Breast epithelium (tissue), 4 donors: Measurements from ENCODE around the gene ZNRD2. TPM values are rescaled to one million over a fixed set of nuclear protein-coding genes. Genes with fewer than 3 reads are reported as not detected.

ENCODE experiments used
- DNase-seq, 2 donors: peaks; one replicate each; pipeline ENCODE4 v3.0.0-alpha.2; 2019; ENCODE audit warnings: low spot score in 2 of 2
- H3K27ac ChIP-seq, 2 donors: fragments of 200-600 bp; sonication (generic) in 1 of 2; one replicate each; pipeline ENCODE4 v1.5.1; 2016 to 2019; ENCODE audit warnings: mild to moderate bottlenecking in 1 of 2
- H3K27me3 ChIP-seq, 2 donors: fragments of 200-600 bp; sonication (generic) in 1 of 2; one replicate each; pipeline versions ENCODE4 v1.5.1 to v1.6.0; 2017 to 2019; ENCODE audit warnings: control low read depth in 1 of 2, mild to moderate bottlenecking in 1 of 2
- H3K36me3 ChIP-seq: fragments of 200-600 bp; one replicate; pipeline ENCODE4 v1.5.1; 2019
- H3K4me1 ChIP-seq, 2 donors: fragments of 200-600 bp; sonication (generic); one replicate each; pipeline ENCODE4 v1.5.1; 2016 to 2019; ENCODE audit warnings: control low read depth in 1 of 2
- H3K4me3 ChIP-seq, 3 donors: fragments of 200-600 bp; sonication (generic); 1 replicate in 2 of 3; 2 replicates in 1 of 3; pipeline ENCODE4 v1.5.1; 2016 to 2019; ENCODE audit warnings: mild to moderate bottlenecking in 3 of 3, moderate library complexity in 2 of 3
- H3K9me3 ChIP-seq, 2 donors: fragments of 200-600 bp; sonication (generic) in 1 of 2; one replicate each; pipeline ENCODE4 v1.5.1; 2016 to 2019; ENCODE audit warnings: control low read depth in 1 of 2
- CTCF ChIP-seq, 3 donors: fragments of 450-650 bp; IDR thresholded peaks; one replicate each; pipeline ENCODE4 v1.5.1; 2016 to 2017; ENCODE audit warnings: antibody characterized with exemption in 3 of 3, mild to moderate bottlenecking in 3 of 3, moderate library complexity in 3 of 3
- POLR2A ChIP-seq: fragments of 450-650 bp; IDR thresholded peaks from one replicate; pipeline ENCODE4 v1.6.1; 2016; ENCODE audit warnings: antibody characterized with exemption, mild to moderate bottlenecking, moderate library complexity
- POLR2AphosphoS5 ChIP-seq, 3 donors: sonication (generic); formaldehyde crosslinking; IDR thresholded peaks; one replicate each; pipeline ENCODE4 v1.6.1; 2017; ENCODE audit warnings: antibody characterized with exemption in 3 of 3
- intact Hi-C: fragments of 100-400 bp; cut with DNase I; formaldehyde crosslinking; loops from one replicate; pipeline ENCODE4 v1.15.1; 2023; ENCODE audit warnings: low total_unique reads
- total RNA-seq, 3 donors: library from RNA; depleted of rRNA; stranded (reverse); fragments of >200 nt; gene quantifications; one replicate each; pipeline ENCODE4 v1.1.0, GENCODE V29; 2016

Gene ZNRD2
- total RNA-seq, 3 donors from 2014 or later: 48.9 to 60.0 (median 59.4) TPM

GRCh38 chr11:65617990-65618751 lies 47.9 kb downstream of the ZNRD2 start:
- no peak overlapping the region for H3K27ac ChIP-seq
- no peaks in the 10 kb centered on the region for H3K36me3 ChIP-seq
- no peak for DNase-seq
- TF ChIP-seq POLR2A (no peak), POLR2AphosphoS5 (IDR thresholded peaks at IDR 0.05) (no peak), CTCF (IDR thresholded peaks at IDR 0.05) (no peak)
- H3K4me3 ChIP-seq: no peak overlapping the region
- intact Hi-C loops: no loop called here
- H3K4me1 ChIP-seq: peaks cover 0 to 11% of the 10 kb centered on the region in 2 donors
- H3K9me3 ChIP-seq: no peaks in the 10 kb centered on the region
- H3K27me3 ChIP-seq: no peaks in the 10 kb centered on the region

GRCh38 chr11:65618763-65619162 lies 48.5 kb downstream of the ZNRD2 start:
- intact Hi-C loops: no loop called here
- no peak for DNase-seq
- Histone ChIP-seq H3K4me3 (no peak overlapping the region), H3K27ac (no peak overlapping the region), H3K4me1 (peaks cover 0 to 9% of the 10 kb centered on the region in 2 donors), H3K36me3 (no peaks in the 10 kb centered on the region), H3K27me3 (no peaks in the 10 kb centered on the region), H3K9me3 (no peaks in the 10 kb centered on the region)
- TF ChIP-seq POLR2AphosphoS5 (IDR thresholded peaks at IDR 0.05) (no peak), POLR2A (no peak), CTCF (IDR thresholded peaks at IDR 0.05) (no peak)

- DNase-seq: no peak
- no peaks in the 10 kb centered on the region for H3K9me3 ChIP-seq
- H3K4me1 ChIP-seq: peaks cover 0 to 9% of the 10 kb centered on the region in 2 donors
- H3K27me3 ChIP-seq: no peaks in the 10 kb centered on the region
- no peak overlapping the region for H3K4me3 ChIP-seq
- H3K36me3 ChIP-seq: no peaks in the 10 kb centered on the region
- TF ChIP-seq POLR2A: no peak
- no peak for TF ChIP-seq POLR2AphosphoS5 (IDR thresholded peaks at IDR 0.05)
- no peak for TF ChIP-seq CTCF (IDR thresholded peaks at IDR 0.05)
- intact Hi-C loops: no loop called here
- H3K27ac ChIP-seq: no peak overlapping the region
Observed at GRCh38 chr11:65619281-65619928, 49.1 kb downstream of the ZNRD2 start.

GRCh38 chr11:65620666-65621065 lies 50.4 kb downstream of the ZNRD2 start:
- DNase-seq: no peak
- intact Hi-C loops: no loop called here
- Histone ChIP-seq H3K4me3 (no peak overlapping the region), H3K36me3 (peaks cover 3% of the 10 kb centered on the region), H3K27me3 (no peaks in the 10 kb centered on the region), H3K9me3 (no peaks in the 10 kb centered on the region), H3K4me1 (peaks cover 0 to 9% of the 10 kb centered on the region in 2 donors), H3K27ac (no peak overlapping the region)
- no peak for TF ChIP-seq POLR2A
- no peak for TF ChIP-seq CTCF (IDR thresholded peaks at IDR 0.05)
- no peak for TF ChIP-seq POLR2AphosphoS5 (IDR thresholded peaks at IDR 0.05)

- H3K36me3 ChIP-seq: peaks cover 3% of the 10 kb centered on the region
- H3K27ac ChIP-seq: no peak overlapping the region
- H3K4me3 ChIP-seq: no peak overlapping the region
- intact Hi-C loops: no loop called here
- no peaks in the 10 kb centered on the region for H3K27me3 ChIP-seq
- H3K9me3 ChIP-seq: no peaks in the 10 kb centered on the region
- TF ChIP-seq POLR2AphosphoS5 (IDR thresholded peaks at IDR 0.05) (no peak), POLR2A (no peak), CTCF (IDR thresholded peaks at IDR 0.05) (no peak)
- H3K4me1 ChIP-seq: peaks cover 0 to 9% of the 10 kb centered on the region in 2 donors
- no peak for DNase-seq
Observed at GRCh38 chr11:65621460-65621859, 51.2 kb downstream of the ZNRD2 start.
